GM21717 (cell line): ENCODE measurements around the gene VMP1.
A peak's percentile ranks its signal among the peaks of the same experiment; 100 is the strongest.
"Not testable (repeated sequence)": the region's sequence is repeated elsewhere in the genome, so short reads cannot be mapped to it uniquely, and the experiment has no call there.

Experiments used
- ATAC-seq: cut with Tn5 transposase; IDR thresholded peaks from one replicate; pipeline ENCODE4 v1.9.1; 2021; ENCODE audit warnings: mild to moderate bottlenecking, moderate library complexity; ENCODE audit not compliant: unreplicated experiment

VMP1 gene

GRCh38 chr17:59838052-59838916, 130.8 kb downstream of the VMP1 start:
- ATAC-seq: no peak

- ATAC-seq: no peak
These were observed 132.3 kb downstream of the VMP1 start for GRCh38 chr17:59839651-59840328.

- ATAC-seq: no peak
These were observed 133.1 kb downstream of the VMP1 start for GRCh38 chr17:59840329-59841090.

- not testable (repeated sequence) for ATAC-seq
These were observed 133.8 kb downstream of the VMP1 start for GRCh38 chr17:59841091-59841881.

GRCh38 chr17:59841882-59842263, 134.4 kb downstream of the VMP1 start:
- not testable (repeated sequence) for ATAC-seq

- no peak for ATAC-seq
These were observed 135.6 kb downstream of the VMP1 start for GRCh38 chr17:59842901-59843652.

- no peak for ATAC-seq
These were observed 137.6 kb downstream of the VMP1 start for GRCh38 chr17:59844884-59845594.

GRCh38 chr17:59845595-59846393, 138.3 kb downstream of the VMP1 start:
- no peak for ATAC-seq

GRCh38 chr17:59846394-59847165, 139.1 kb downstream of the VMP1 start:
- peak; percentile 44 for ATAC-seq

GRCh38 chr17:59848385-59848668, 140.9 kb downstream of the VMP1 start:
- no peak for ATAC-seq

- peak; percentile 31 for ATAC-seq
These were observed 141.3 kb downstream of the VMP1 start for GRCh38 chr17:59848778-59849177.

- not testable (repeated sequence) for ATAC-seq
These were observed 142.9 kb downstream of the VMP1 start for GRCh38 chr17:59850311-59850710.

GRCh38 chr17:59851439-59852375, 144.3 kb downstream of the VMP1 start:
- ATAC-seq: no peak

GRCh38 chr17:59852847-59853167, 145.4 kb downstream of the VMP1 start:
- not testable (repeated sequence) for ATAC-seq

- no peak for ATAC-seq
These were observed 145.9 kb downstream of the VMP1 start for GRCh38 chr17:59853168-59853918.
